Ishikawa (cell line): ENCODE measurements around the gene POMT2.

Experiments used
- CEBPB ChIP-seq: IDR thresholded peaks from 2 replicates; pipeline ENCODE4 v1.6.1; 2012
- CREB1 ChIP-seq: IDR thresholded peaks from 2 replicates; pipeline ENCODE4 v1.6.1; 2012; ENCODE audit warnings: low read depth
- EGR1 ChIP-seq: IDR thresholded peaks from 2 replicates; pipeline ENCODE4 v1.6.1; 2012
- EP300 ChIP-seq: IDR thresholded peaks from 2 replicates; pipeline ENCODE4 v1.6.1; 2012; ENCODE audit warnings: borderline replicate concordance
- FOXM1 ChIP-seq: IDR thresholded peaks from 2 replicates; pipeline ENCODE4 v1.6.1; 2012; ENCODE audit warnings: low read depth, borderline replicate concordance
- NFIC ChIP-seq: IDR thresholded peaks from 2 replicates; pipeline ENCODE4 v1.6.1; 2012
- RAD21 ChIP-seq: IDR thresholded peaks from 2 replicates; pipeline ENCODE4 v1.6.1; 2012; ENCODE audit warnings: low read depth
- TAF1 ChIP-seq: IDR thresholded peaks from 2 replicates; pipeline ENCODE4 v1.6.1; 2012; ENCODE audit warnings: low read depth, mild to moderate bottlenecking
- TCF12 ChIP-seq: IDR thresholded peaks from 2 replicates; pipeline ENCODE4 v1.6.1; 2012; ENCODE audit warnings: low read depth
- YY1 ChIP-seq: IDR thresholded peaks from 2 replicates; pipeline ENCODE4 v1.6.1; 2012; ENCODE audit warnings: low read depth
- ZBTB7A ChIP-seq: IDR thresholded peaks from 2 replicates; pipeline ENCODE4 v1.6.1; 2012; ENCODE audit warnings: low read depth
- TF ChIP-seq, protein P1 (sequence below): IDR thresholded peaks from 2 replicates; pipeline ENCODE4 v1.6.1; 2012
- TF ChIP-seq, protein P2 (sequence below): IDR thresholded peaks from 2 replicates; pipeline ENCODE4 v1.6.1; 2012
- TF ChIP-seq, protein P3 (sequence below): IDR thresholded peaks from 2 replicates; pipeline ENCODE4 v1.6.1; 2012; ENCODE audit warnings: low read depth, mild to moderate bottlenecking

DNA sequence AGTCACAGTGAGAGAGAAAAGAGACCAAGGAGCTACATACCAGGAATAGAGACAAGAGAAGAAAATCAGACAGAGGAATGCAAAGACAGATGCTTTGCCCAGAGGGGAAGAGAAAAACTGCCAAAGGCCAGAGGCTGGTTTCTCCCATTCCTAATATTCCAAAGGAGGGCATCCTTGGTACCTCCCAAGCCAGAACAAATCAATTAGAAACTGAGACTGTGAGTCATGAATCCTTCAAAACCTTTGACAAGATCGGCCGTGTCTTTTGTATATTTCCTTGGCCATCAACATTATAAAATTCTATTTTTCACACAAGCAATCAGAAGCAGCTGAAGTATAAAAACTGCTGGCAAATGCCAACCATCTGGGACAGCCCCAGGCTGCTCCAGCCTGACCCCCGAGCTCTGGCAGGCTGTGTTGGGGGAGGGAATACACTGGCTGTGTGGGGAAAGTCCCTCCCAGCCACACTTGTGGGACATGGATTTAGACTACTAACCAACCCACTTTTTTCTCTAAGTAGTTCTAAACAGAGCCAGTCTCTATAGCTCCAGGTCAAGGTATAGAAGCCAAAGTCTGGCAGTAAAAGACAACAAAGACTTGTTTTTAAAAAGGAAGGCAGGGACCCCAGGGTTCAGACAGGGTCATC lies 13.7 kb downstream of the POMT2 start:
- TF ChIP-seq CEBPB (no peak), CREB1 (no peak), TCF12 (no peak), YY1 (no peak), FOXM1 (no peak), EP300 (no peak), TAF1 (no peak), EGR1 (no peak), ZBTB7A (no peak), RAD21 (no peak), NFIC (no peak)
- TF ChIP-seq, protein P1, sequence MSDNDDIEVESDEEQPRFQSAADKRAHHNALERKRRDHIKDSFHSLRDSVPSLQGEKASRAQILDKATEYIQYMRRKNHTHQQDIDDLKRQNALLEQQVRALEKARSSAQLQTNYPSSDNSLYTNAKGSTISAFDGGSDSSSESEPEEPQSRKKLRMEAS, result no peak
- TF ChIP-seq, protein P2, sequence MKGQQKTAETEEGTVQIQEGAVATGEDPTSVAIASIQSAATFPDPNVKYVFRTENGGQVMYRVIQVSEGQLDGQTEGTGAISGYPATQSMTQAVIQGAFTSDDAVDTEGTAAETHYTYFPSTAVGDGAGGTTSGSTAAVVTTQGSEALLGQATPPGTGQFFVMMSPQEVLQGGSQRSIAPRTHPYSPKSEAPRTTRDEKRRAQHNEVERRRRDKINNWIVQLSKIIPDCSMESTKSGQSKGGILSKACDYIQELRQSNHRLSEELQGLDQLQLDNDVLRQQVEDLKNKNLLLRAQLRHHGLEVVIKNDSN, result no peak
- TF ChIP-seq, protein P3, sequence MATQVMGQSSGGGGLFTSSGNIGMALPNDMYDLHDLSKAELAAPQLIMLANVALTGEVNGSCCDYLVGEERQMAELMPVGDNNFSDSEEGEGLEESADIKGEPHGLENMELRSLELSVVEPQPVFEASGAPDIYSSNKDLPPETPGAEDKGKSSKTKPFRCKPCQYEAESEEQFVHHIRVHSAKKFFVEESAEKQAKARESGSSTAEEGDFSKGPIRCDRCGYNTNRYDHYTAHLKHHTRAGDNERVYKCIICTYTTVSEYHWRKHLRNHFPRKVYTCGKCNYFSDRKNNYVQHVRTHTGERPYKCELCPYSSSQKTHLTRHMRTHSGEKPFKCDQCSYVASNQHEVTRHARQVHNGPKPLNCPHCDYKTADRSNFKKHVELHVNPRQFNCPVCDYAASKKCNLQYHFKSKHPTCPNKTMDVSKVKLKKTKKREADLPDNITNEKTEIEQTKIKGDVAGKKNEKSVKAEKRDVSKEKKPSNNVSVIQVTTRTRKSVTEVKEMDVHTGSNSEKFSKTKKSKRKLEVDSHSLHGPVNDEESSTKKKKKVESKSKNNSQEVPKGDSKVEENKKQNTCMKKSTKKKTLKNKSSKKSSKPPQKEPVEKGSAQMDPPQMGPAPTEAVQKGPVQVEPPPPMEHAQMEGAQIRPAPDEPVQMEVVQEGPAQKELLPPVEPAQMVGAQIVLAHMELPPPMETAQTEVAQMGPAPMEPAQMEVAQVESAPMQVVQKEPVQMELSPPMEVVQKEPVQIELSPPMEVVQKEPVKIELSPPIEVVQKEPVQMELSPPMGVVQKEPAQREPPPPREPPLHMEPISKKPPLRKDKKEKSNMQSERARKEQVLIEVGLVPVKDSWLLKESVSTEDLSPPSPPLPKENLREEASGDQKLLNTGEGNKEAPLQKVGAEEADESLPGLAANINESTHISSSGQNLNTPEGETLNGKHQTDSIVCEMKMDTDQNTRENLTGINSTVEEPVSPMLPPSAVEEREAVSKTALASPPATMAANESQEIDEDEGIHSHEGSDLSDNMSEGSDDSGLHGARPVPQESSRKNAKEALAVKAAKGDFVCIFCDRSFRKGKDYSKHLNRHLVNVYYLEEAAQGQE, result no peak
